ENCODE measurements around the gene SOX8.
"Not testable (repeated sequence)": the region's sequence is repeated elsewhere in the genome, so short reads cannot be mapped to it uniquely, and the experiment has no call there.

SOX8 gene

GRCh38 chr16:981695-982144, at the start of gene SOX8:
Gene SOX8 (plus strand): TSS chr16:981770. CDS start chr16:981923, 153 bp downstream.
- no peak for DNase-seq

GRCh38 chr16:932831-933330, 48.7 kb upstream of the SOX8 start:
- DNase-seq: no peak

GRCh38 chr16:933581-933980, 48.0 kb upstream of the SOX8 start:
- DNase-seq: no peak

DNA sequence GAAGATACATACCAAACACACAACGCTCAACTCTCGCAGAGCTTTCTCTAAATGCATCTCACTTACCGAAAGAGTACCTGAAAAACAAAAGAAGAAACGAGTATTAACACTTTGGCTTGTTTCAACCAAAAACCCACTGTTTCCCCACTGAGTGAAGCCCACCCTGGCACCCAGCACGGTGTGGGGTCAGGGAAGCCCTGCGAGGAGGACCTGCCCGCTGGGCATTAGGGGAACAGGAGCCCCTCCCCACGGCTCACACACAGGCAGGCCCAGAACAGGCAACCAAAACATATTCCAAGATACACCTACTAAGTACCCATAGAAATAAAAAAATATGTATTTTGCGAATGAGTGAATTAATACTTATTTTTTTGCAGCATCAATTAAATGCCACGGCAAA, 47.4 kb upstream of the SOX8 start:
- no peak for DNase-seq

- no peak for DNase-seq
Observed at GRCh38 chr16:935684-936083, 45.9 kb upstream of the SOX8 start.

DNA sequence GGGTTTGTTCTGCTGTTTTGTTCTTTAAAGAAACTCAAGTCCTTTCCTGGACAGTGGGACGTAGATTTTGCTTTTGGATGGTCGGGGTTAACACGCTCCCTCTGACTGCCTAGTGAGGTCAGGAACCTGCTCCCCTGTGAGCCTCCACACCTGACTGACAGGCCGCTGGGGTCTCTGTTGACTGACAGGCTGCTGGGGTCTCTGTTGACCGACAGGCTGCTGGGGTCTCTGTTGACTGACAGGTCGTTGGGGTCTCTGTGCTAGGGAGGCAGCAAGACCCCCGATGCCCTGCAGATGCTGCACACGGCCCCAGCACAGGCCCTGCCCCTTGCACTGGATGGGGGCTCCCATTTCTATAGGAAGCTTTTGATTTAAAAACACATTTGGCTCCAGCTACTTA, 44.3 kb upstream of the SOX8 start:
- no peak for DNase-seq

GRCh38 chr16:937723-938122, 43.8 kb upstream of the SOX8 start:
- DNase-seq: no peak

- no peak for DNase-seq
Observed at GRCh38 chr16:938136-938535, 43.4 kb upstream of the SOX8 start.

DNA sequence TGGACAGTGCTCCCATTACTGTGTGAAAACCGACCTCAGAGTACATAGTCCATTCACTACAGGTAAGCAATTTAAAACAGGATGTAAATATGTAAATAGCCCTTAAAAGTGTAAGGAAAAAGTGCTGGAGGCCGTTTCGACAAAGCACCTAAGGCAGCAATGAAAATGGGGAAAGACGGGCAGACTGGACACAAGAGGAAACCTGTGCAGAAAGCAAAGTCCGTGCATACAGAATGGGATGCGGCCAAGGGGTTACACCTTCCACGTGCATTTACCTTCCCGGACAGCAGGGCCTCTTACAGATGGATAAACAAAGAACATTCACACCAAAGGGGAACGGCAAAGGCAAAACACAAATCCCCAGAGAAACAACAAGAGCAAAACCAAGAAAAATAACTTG, 42.8 kb upstream of the SOX8 start:
- no peak for DNase-seq

GRCh38 chr16:939311-939710, 42.3 kb upstream of the SOX8 start:
- DNase-seq: no peak

DNA sequence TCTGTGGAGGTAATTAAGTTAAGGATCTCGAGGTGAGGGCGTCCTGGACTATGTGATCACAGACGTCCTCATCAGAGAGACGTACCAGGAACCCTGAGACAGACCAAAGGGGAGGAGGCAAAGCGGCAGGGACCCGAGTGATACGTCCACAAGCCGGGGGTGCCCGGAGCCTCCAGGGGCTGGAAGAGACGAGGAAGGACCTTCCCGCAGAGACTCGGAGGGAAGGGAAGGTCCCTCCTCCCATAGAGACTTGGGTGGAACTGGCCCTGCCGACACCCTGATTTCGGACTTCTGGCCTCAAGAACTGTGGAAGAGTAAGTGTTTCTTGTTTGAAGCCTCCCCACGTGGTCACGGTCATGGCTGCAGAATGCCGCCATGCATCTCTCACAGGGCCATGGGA, 41.6 kb upstream of the SOX8 start:
- DNase-seq: no peak

DNA sequence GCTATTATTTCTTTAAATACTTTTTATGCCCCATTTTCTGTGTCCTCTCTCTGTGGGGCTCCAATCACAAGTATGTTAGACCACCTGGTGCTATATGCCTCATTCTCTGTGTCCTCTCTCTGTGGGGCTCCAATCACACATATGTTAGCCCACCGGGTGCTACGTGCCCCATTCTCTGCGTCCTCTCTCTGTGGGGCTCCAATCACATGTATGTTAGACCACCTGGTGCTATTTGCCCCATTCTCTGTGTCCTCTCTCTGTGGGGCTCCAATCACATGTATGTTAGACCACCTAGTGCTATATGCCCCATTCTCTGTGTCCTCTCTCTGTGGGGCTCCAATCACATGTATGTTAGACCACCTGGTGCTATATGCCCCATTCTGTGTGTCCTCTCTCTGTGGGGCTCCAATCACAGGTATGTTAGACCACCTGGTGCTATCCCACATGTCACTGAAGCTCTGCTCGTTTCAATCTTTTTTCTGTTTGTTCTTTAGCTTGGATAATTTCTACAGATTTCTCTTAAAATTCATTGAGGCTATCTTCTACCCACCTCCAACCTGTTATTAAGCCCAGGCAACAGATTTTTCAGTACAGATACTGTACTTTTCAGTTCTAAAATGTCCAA, 39.0 kb upstream of the SOX8 start:
- DNase-seq: no peak

- DNase-seq: no peak
Observed at GRCh38 chr16:943971-944370, 37.6 kb upstream of the SOX8 start.

DNA sequence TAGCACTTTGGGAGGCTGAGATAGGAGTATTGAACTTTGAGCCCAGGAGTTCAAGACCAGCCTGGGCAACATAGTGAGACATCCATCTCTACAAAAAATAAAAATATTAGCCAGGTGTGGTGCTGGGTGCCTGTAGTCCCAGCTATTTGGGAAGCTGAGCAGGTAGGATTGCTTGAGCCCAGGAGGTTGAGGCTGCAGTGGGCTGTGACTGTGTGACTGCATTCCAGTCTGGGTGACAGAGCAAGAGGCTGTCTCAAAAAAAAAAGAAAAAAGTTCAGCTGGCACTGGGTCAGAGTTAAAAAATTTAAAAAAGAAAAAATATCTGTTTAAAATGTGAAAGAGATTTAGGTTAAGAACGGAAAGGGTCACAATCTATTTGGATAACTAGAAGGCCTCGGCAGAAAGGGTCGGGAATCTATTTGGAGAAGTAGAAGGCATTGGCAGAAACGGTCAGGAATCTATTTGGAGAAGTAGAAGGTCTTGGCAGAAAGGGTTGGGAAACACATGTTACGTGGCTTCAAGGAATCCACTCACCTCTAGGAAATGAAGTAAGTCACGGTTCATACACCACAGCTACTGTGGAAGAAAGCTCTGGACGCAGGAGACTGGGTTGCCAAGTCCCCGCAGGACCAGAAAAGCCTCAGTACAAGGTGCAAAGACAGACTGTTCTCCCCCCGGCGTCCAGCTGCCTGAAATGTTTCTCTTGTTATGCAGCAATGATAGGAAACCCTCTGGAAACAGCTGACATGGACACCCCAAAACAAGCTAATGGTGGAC, 36.1 kb upstream of the SOX8 start:
- no peak for DNase-seq

DNA sequence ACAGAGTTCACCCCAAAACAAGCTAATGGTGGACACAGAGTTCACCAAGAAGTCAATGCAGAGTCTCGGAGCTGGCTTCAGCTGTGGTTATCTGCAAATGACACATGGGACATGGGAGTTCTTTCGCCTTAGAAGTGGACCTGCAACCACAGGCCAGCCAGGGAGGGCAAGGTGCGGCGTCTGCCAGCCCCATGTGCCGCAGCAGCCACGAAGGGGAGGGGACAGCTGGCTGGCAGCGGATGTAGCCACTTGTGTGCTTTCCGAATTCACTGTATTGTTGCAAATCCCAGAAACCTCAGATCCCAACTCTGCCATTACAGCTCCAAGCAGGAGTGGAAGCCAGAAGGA, 35.5 kb upstream of the SOX8 start:
- DNase-seq: no peak

DNA sequence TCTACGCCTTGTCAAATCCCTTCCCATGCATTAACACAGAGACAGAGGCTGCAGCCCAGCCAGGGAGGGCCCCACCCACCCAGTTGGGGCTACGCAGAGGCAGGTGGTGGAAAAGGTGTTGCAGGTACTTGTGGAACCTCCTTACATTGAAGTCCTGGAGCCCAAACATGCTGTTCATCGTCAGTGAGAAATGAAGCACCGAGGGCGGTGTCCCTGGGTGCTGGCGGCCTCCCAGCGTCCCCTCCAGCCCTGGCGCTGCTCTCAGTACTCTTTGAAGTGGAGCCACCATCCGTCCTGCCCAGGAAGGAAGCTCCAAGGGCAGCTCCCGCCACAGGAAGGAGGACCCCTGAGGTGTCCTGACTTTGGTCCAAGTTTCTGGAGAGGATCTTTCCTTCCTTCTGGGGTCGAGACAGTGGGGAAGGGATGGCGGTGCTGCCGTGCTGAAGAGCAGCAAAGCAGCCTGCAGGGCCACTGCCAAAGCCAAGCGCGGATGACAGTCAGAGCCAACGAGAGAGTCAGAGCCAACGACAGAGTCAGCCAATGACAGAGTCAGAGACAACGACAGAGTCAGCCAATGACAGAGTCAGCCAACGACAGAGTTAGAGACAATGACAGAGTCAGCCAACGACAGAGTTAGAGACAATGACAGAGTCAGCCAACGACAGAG, 34.2 kb upstream of the SOX8 start:
- no peak for DNase-seq

- DNase-seq: not testable (repeated sequence)
Observed at GRCh38 chr16:947922-948303, 33.7 kb upstream of the SOX8 start.

DNA sequence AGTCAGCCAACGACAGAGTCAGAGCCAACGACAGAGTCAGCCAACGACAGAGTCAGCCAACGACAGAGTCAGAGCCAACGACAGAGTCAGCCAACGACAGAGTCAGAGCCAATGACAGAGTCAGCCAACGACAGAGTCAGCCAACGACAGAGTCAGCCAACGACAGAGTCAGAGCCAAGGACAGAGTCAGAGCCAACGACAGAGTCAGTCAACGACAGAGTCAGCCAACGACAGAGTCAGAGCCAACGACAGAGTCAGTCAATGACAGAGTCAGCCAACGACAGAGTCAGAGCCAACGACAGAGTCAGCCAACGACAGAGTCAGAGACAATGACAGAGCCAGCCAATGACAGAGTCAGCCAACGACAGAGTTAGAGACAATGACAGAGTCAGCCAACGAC, 32.8 kb upstream of the SOX8 start:
- DNase-seq: not testable (repeated sequence)

DNA sequence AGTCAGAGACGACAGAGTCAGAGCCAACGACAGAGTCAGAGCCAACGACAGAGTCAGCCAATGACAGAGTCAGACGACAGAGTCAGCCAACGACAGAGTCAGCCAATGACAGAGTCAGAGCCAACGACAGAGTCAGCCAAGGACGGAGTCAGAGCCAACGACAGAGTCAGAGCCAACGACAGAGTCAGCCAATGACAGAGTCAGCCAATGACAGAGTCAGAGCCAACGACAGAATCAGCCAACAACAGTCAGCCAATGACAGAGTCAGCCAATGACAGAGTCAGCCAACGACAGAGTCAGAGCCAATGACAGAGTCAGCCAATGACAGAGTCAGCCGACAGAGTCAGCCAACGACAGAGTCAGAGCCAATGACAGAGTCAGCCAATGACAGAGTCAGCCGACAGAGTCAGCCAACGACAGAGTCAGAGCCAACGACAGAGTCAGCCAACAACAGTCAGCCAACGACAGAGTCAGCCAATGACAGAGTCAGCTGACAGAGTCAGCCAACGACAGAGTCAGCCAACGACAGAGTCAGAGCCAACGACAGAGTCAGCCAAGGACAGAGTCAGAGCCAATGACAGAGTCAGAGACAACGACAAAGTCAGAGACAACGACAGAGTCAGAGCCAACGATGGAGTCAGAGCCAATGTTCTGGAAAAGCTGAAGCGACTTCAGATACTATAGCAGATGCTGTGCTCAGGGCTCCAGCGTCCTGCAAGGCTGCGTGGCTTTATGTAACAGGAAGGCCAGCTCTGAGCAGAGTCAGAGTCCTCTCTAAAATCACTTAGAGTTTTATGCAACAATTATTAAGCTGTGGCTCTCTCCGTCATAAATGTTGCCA, 30.6 kb upstream of the SOX8 start:
- DNase-seq: not testable (repeated sequence)

DNA sequence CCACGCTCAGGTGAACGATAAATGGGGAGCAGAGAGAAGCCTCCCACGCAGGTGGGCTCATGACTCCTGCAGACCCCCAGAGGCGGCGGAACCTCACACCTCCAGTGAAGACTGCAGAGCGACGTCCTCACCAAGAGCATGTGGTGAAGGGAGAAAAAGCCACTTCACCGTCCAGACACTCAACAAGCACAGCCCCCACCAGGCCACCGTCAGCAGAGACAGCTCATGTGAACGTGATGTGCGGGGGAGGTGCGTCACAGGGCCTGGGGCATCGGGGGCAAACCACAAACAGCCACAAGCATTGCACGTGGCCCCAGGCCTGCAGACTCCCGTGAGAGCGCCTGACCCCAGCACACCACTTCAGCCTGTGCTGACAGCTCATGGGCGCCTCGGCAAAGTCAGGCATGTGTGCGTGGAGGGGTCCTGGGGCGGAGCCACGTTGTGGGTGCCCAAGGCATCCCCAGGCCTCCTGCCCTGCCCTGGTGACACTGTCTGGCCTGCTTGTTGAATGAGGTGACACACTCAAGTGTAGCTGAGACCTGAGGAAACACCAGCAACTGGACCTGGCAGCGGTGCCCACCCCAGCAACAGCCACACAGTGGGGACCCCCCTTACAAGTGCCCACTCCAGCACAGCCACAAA, 29.8 kb upstream of the SOX8 start:
- no peak for DNase-seq

GRCh38 chr16:952321-952720, 29.2 kb upstream of the SOX8 start:
- no peak for DNase-seq

DNA sequence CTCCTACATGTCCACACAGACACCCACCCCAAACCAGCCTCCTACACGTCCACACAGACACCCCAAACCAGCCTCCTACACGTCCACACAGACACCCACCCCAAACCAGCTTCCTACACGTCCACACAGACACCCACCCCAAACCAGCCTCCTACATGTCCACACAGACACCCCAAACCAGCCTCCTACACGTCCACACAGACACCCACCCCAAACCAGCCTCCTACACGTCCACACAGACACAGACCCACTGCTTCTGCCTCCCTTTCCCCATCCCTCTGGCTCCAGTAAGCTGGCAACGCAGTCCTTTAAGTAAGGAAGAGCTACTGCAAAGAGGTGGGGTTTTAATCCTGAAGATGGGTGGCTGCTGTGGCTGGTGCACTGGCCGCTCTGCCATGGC, 27.8 kb upstream of the SOX8 start:
- not testable (repeated sequence) for DNase-seq

DNA sequence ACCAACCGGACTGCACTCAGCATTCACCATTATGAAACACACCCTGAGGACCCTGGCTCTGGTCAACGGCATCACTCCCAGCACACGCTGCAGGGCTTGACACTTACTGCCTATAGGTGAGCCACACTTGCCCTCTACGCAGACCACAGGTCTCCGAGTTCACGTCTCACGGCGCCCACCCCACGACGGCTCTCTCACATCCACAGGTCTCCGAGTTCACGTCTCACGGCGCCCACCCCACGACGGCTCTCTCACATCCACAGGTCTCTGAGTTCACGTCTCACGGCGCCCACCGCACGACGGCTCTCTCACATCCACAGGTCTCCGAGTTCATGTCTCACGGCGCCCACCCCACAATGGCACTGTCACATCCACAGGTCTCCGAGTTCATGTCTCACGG, 25.8 kb upstream of the SOX8 start:
- not testable (repeated sequence) for DNase-seq

Measured in stimulated activated CD4-positive, alpha-beta T cell treated with anti-CD3 and anti-CD28 coated beads, Interleukin-2, amount 100 ng/mL, for 24 hours (primary cell).